Gastrocnemius medialis (tissue), 4 donors: ENCODE data around the gene INTS11.

Source experiments
- POLR2A ChIP-seq, 2 donors: fragments of 450-650 bp; IDR thresholded peaks; one replicate each; pipeline ENCODE4 v1.6.1; 2017; ENCODE audit warnings: antibody characterized with exemption in 2 of 2, mild to moderate bottlenecking in 2 of 2, moderate library complexity in 2 of 2
- TF ChIP-seq, protein P1 (sequence below), 5 experiments: fragments of 450-650 bp in 3 of 5; fragments of 200-600 bp in 2 of 5; sonication (generic) in 2 of 5; IDR thresholded peaks in 4 of 5; conservative IDR thresholded peaks in 1 of 5; 1 replicate in 4 of 5; 2 replicates in 1 of 5; pipeline ENCODE4 v1.5.1; 2016 to 2019; ENCODE audit warnings: antibody characterized with exemption in 5 of 5, mild to moderate bottlenecking in 3 of 5, moderate library complexity in 3 of 5

DNA sequence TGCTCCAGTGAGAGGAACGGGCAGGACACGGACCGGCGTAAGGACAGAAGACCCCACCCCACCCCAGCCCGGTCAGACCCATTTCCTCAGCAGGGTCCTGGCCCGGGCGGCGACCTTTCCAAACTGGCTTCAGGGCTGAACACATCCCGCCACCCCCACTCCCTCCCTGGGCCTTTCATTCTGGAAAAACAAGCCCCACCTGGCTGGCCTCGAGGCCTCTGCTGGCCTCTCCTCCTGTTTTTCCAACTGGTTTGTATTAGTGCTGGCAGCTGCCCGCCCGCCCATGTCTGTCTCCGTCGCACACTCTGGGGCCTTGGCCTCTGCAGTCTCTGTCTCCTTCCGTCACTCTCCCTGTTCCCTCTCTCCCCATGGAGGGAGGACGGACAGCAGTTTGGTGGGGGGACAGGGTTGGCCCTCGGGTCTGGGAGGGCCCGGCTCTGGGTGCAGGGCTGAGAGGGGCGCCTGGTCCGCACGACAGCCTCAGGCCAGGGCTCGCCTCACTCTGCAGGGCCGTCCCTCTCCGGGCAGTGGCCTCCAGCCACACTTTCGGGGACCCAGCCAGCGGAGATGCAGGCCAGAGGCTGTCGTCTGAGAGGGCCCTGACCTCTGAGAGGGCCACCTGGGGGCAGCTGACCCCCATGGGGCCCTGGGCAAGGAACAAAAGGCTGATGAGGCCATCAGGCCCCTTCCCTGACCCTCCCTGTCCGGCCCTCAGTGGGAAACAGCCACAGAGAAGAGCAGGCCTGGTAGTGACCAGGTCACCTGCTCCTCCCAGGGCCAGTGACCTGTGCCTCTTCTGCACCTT is 35.4 kb upstream of the INTS11 start:
- no peak for TF ChIP-seq POLR2A (IDR thresholded peaks at IDR 0.05)
- TF ChIP-seq, protein P1, sequence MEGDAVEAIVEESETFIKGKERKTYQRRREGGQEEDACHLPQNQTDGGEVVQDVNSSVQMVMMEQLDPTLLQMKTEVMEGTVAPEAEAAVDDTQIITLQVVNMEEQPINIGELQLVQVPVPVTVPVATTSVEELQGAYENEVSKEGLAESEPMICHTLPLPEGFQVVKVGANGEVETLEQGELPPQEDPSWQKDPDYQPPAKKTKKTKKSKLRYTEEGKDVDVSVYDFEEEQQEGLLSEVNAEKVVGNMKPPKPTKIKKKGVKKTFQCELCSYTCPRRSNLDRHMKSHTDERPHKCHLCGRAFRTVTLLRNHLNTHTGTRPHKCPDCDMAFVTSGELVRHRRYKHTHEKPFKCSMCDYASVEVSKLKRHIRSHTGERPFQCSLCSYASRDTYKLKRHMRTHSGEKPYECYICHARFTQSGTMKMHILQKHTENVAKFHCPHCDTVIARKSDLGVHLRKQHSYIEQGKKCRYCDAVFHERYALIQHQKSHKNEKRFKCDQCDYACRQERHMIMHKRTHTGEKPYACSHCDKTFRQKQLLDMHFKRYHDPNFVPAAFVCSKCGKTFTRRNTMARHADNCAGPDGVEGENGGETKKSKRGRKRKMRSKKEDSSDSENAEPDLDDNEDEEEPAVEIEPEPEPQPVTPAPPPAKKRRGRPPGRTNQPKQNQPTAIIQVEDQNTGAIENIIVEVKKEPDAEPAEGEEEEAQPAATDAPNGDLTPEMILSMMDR (IDR thresholded peaks at IDR 0.05 in 4 of 5, conservative IDR thresholded peaks at IDR 0.05 in 1 of 5): no peak
